Measurements from ENCODE around the gene APOLD1. TPM values are rescaled to one million over a fixed set of nuclear protein-coding genes. Genes with fewer than 3 reads are reported as not detected.

The APOLD1 gene
- total and polyA plus RNA-seq, 2 of the 4 experiments (the other 2 are of a cell fraction) = 2.3 to 4.5 TPM

DNA sequence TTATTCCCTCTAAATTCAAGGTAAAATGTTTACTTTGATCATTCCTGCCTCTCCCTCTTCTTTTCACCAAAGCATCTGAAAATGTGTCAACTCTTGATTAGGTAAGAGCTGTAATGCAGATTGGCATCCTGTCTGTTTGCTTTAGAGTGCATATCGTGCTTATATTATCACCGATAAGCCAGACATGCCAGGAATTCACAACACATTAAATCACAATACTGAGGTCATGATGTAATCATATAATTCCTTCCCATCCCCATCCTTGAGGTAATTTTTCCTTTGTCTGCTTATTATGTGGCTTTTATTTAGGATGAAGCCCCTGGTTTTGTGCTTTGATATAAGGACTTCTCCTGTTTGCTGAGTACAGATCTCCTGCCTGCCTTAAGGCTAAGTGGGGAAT is 37.8 kb downstream of the APOLD1 start:
- peak overlapping the region; percentile 66; the same call in 1 of the 2 replicates for H3K27ac ChIP-seq (ENCODE audit: insufficient read depth, low read length)
- H2AFZ ChIP-seq (replicated peaks; ENCODE audit: low read length, poor library complexity) = no peak overlapping the region
- H3K4ac ChIP-seq (ENCODE audit: low read depth, low read length) = peak overlapping the region; percentile 92
- H3K27me3 ChIP-seq (ENCODE audit: control insufficient read depth, insufficient read depth, low read length) = no peaks in the 10 kb centered on the region
- peak overlapping the region; percentile 29; the same call in 1 of the 2 replicates for H3K9ac ChIP-seq (ENCODE audit: low read depth, low read length)
- H2AK5ac ChIP-seq (ENCODE audit: low read depth, low read length) = peak overlapping the region; percentile 81; the same call in 1 of the 2 replicates
- peaks cover 25% of the 10 kb centered on the region for H3K4me1 ChIP-seq (ENCODE audit: control insufficient read depth, insufficient read depth, low read length)
- in situ Hi-C loops (cut with MboI; ENCODE audit: low sequenced_read_pairs) = no loop called here
- H2BK5ac ChIP-seq (ENCODE audit: low read depth, low read length, poor library complexity, severe bottlenecking) = peak overlapping the region; percentile 97
- DNase-seq (peak; percentile 89), ATAC-seq (ENCODE audit: low read depth) (peak; percentile 24)
- H4K8ac ChIP-seq (ENCODE audit: low read depth in 2 of 2, low read length in 2 of 2) = peak overlapping the region; percentile 20 to 87
- peak overlapping the region; percentile 95; the same call in 1 of the 2 replicates for H4K5ac ChIP-seq (ENCODE audit: low read depth, low read length)
- H3K9me3 ChIP-seq (ENCODE audit: control insufficient read depth, insufficient read depth, low read length) = no peaks in the 10 kb centered on the region
- peak overlapping the region; percentile 96 for H2BK20ac ChIP-seq (ENCODE audit: low read depth, low read length)
- peak overlapping the region; percentile 68; the same call in 1 of the 2 replicates for H3K56ac ChIP-seq (ENCODE audit: extremely low read depth, insufficient read depth, low read length)
- no peak overlapping the region for H3K4me3 ChIP-seq (ENCODE audit: insufficient read depth, low read depth, low read length)
- peak; percentile 76 for TF ChIP-seq CEBPB (IDR thresholded peaks at IDR 0.05; ENCODE audit: low read depth, low read length)
- TF ChIP-seq CHD1 (IDR thresholded peaks at IDR 0.05; ENCODE audit: low read depth, low read length) = no peak
- TF ChIP-seq RFX5 (IDR thresholded peaks at IDR 0.05; ENCODE audit: low read depth, low read length) = no peak
- peak; percentile 55; the same call in 1 of the 2 replicates for TF ChIP-seq BHLHE40 (IDR thresholded peaks at IDR 0.05; ENCODE audit: low read depth, low read length)
- TF ChIP-seq, protein P1, sequence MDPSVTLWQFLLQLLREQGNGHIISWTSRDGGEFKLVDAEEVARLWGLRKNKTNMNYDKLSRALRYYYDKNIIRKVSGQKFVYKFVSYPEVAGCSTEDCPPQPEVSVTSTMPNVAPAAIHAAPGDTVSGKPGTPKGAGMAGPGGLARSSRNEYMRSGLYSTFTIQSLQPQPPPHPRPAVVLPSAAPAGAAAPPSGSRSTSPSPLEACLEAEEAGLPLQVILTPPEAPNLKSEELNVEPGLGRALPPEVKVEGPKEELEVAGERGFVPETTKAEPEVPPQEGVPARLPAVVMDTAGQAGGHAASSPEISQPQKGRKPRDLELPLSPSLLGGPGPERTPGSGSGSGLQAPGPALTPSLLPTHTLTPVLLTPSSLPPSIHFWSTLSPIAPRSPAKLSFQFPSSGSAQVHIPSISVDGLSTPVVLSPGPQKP (IDR thresholded peaks at IDR 0.05; ENCODE audit: borderline replicate concordance, low read depth, low read length) = no peak
- peak overlapping the region; percentile 95 for H4K91ac ChIP-seq (ENCODE audit: insufficient read depth, low read depth, low read length)
- H3K4me2 ChIP-seq (ENCODE audit: low read depth, low read length) = no peak overlapping the region; the same call in 1 of the 2 replicates
- peaks cover 23 to 57% of the 10 kb centered on the region in 2 experiments for H3K79me1 ChIP-seq (ENCODE audit: low read depth in 1 of 2, low read length in 2 of 2)
- peak overlapping the region; percentile 95; the same call in 1 of the 2 replicates for H3K18ac ChIP-seq (ENCODE audit: low read depth, low read length)
- WGBS, 2 experiments (ENCODE audit: extremely low coverage in 2 of 2, insufficient read length in 1 of 2) = no CpG with 5 or more reads among the region's 2 CpGs
- H3K14ac ChIP-seq (replicated peaks; ENCODE audit: low read depth, low read length) = peak overlapping the region; percentile 80; the same call in 1 of the 2 replicates
- dilution Hi-C loops (cut with HindIII; ENCODE audit: low sequenced_read_pairs, unreplicated experiment) = no loop called here
- H2AK9ac ChIP-seq (replicated peaks; ENCODE audit: low read depth, low read length, poor library complexity) = no peak overlapping the region
- H3K36me3 ChIP-seq (ENCODE audit: control insufficient read depth, insufficient read depth, low read length) = peaks cover 41% of the 10 kb centered on the region
- ChIA-PET CTCF (no interaction called here), POLR2A (ENCODE audit: unreplicated experiment) (no interaction called here)
- H3K23ac ChIP-seq (ENCODE audit: low read depth, low read length) = peak overlapping the region; percentile 81
- intact Hi-C loops (cut with micrococcal nuclease) = no loop called here
- 0 out of 3 replicates have a peak overlapping the region, but pooled peaks have one; percentile 12 for H2BK15ac ChIP-seq (ENCODE audit: low read depth, low read length)
- peaks cover 7% of the 10 kb centered on the region; the same call in 1 of the 2 replicates for H4K20me1 ChIP-seq (ENCODE audit: insufficient read depth, low read length)
- peaks cover 13% of the 10 kb centered on the region for H3K9me1 ChIP-seq (ENCODE audit: insufficient read depth, low read length)
- peak overlapping the region; percentile 93 for H2BK120ac ChIP-seq (ENCODE audit: low read depth, low read length)
- no TSS peak for BruUV-seq (replicated peaks)

Measured in IMR-90 (cell line).